Measurements from ENCODE around the gene SYT17.

The SYT17 gene

DNA sequence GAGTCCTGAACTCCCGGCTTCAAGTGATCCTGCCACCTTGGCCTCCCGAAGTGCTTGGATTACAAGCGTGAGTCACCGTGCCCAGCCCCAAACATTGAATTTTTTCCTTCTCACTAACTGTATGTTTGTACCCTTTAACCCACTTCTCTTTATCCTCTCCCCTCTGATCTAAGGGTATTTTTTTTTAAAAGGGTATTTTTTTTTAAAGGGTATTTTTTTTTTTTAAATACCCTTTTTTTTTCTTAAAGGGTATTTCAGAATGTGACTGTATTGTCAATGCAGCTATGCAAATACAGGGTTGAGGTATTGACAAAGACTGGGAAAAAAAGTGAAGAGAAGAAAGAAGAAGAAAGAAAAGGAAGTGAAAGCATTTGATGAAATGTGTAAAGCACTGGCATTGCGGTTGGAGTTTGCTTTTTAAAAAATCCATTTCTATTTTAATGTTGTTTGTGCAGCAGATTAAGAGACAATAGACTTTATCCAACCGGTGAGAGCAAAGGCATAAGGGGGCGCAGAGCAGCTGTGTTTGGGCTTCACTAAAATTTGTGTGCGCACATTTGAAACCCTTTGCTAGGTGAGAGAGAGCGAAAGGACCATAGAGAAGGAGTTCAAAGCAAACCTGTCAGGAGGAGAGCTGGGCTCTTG, 42.4 kb downstream of the SYT17 start:
- ChIA-PET POLR2A (no interaction called here), CTCF (no interaction called here)
- Histone ChIP-seq H3K9me3 (ENCODE audit: control insufficient read depth, insufficient read depth, low read depth, low read length) (no peaks in the 10 kb centered on the region), H3K36me3 (ENCODE audit: control insufficient read depth in 2 of 2, insufficient read depth in 1 of 2, low read length in 2 of 2) (no peaks in the 10 kb centered on the region), H3K4me3 (ENCODE audit: low read depth, low read length) (no peak overlapping the region), H3K4me1 (ENCODE audit: control insufficient read depth, insufficient read depth, low read length) (no peaks in the 10 kb centered on the region), H3K27ac (ENCODE audit: extremely low read depth, low read depth, low read length) (no peak overlapping the region)
- TF ChIP-seq ZNF112 (tag by site-specific recombination; IDR thresholded peaks at IDR 0.05) (no peak), ZNF114 (tag by site-specific recombination; IDR thresholded peaks at IDR 0.05) (no peak), ZNF169 (tag by site-specific recombination; IDR thresholded peaks at IDR 0.05) (no peak), ZNF791 (tag by site-specific recombination; IDR thresholded peaks at IDR 0.05) (no peak), ZNF132 (tag by site-specific recombination; IDR thresholded peaks at IDR 0.05; ENCODE audit: borderline replicate concordance) (no peak)

DNA sequence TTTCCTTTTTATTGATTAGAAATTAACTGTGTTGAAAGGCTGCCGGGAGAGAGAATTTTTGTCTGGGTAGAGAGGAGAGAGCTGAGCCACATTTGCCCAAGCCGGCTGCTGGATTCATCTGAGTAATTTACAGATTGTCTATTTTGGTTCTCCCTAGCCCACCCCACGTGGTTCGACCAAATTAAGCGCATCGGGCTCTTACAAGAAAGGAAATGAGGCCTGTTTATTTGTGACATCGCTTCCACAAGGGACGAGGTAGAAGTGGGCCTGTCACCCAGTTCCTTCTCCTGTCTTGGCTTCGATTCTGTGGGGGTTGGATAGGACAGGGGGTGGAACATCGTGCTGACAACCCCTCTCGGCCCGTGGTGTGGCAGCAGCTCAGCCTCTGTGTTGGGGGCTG, 42.9 kb downstream of the SYT17 start:
- Histone ChIP-seq H3K4me1 (ENCODE audit: control insufficient read depth, insufficient read depth, low read length) (no peaks in the 10 kb centered on the region), H3K36me3 (ENCODE audit: control insufficient read depth in 2 of 2, insufficient read depth in 1 of 2, low read length in 2 of 2) (no peaks in the 10 kb centered on the region), H3K4me3 (ENCODE audit: low read depth, low read length) (no peak overlapping the region), H3K9me3 (ENCODE audit: control insufficient read depth, insufficient read depth, low read depth, low read length) (no peaks in the 10 kb centered on the region), H3K27ac (ENCODE audit: extremely low read depth, low read depth, low read length) (no peak overlapping the region)
- ChIA-PET POLR2A (no interaction called here), CTCF (no interaction called here)
- TF ChIP-seq ZNF830 (tag by site-specific recombination; IDR thresholded peaks at IDR 0.05; ENCODE audit: low read depth) (no peak), REST (tag by site-specific recombination; IDR thresholded peaks at IDR 0.05) (no peak), ZNF274 (IDR thresholded peaks at IDR 0.05; ENCODE audit: low read length) (no peak), ZNF274 (tag by site-specific recombination; IDR thresholded peaks at IDR 0.05; ENCODE audit: borderline replicate concordance) (no peak), ZNF362 (tag by site-specific recombination; IDR thresholded peaks at IDR 0.05) (no peak), TRIM28 (IDR thresholded peaks at IDR 0.05; ENCODE audit: borderline replicate concordance, low read length) (no peak), SP7 (tag by site-specific recombination; IDR thresholded peaks at IDR 0.05) (no peak), ZBTB26 (tag by site-specific recombination; optimal IDR thresholded peaks at IDR 0.05) (no peak), ZNF670 (tag by site-specific recombination; IDR thresholded peaks at IDR 0.05; ENCODE audit: low read depth) (no peak), ZNF488 (tag by site-specific recombination; IDR thresholded peaks at IDR 0.05) (no peak), ZNF558 (tag by site-specific recombination; IDR thresholded peaks at IDR 0.05) (no peak)
- TF ChIP-seq, protein P1, sequence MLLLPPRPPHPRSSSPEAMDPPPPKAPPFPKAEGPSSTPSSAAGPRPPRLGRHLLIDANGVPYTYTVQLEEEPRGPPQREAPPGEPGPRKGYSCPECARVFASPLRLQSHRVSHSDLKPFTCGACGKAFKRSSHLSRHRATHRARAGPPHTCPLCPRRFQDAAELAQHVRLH (tag by site-specific recombination; IDR thresholded peaks at IDR 0.05), result no peak
